ENCODE data around the gene PLCH1. TPM values are rescaled to one million over a fixed set of nuclear protein-coding genes. Genes with fewer than 3 reads are reported as not detected.

PLCH1 gene
- total and polyA plus RNA-seq, 2 of the 13 experiments (the other 11 are each of a cell fraction or from before 2014, with no cell fraction given) = 2.0 to 3.0 TPM

GRCh38 chr3:155745795-155746550 is 1.1 kb upstream of the PLCH1 start (continued):
- TF ChIP-seq ARID3A (IDR thresholded peaks at IDR 0.05; ENCODE audit: low read depth, low read length) (peak; percentile 71; the same call in 1 of the 2 replicates), TCF7L2 (IDR thresholded peaks at IDR 0.05; ENCODE audit: low read depth, low read length) (no peak), TERF1 (CRISPR knock-in tag; IDR thresholded peaks at IDR 0.05) (no peak), ZNF292 (CRISPR knock-in tag; IDR thresholded peaks at IDR 0.05; ENCODE audit: borderline replicate concordance, low read depth) (0 out of 2 replicates have a peak, but pooled peaks have one; percentile 18), RELA (CRISPR knock-in tag; IDR thresholded peaks at IDR 0.05) (no peak), ZFY (CRISPR knock-in tag; IDR thresholded peaks at IDR 0.05) (0 out of 2 replicates have a peak, but pooled peaks have one; percentile 18), CENPBD1 (CRISPR knock-in tag; IDR thresholded peaks at IDR 0.05; ENCODE audit: borderline replicate concordance, low read depth) (no peak), ZNF777 (CRISPR knock-in tag; IDR thresholded peaks at IDR 0.05) (peak; percentile 86), NFAT5 (CRISPR knock-in tag; IDR thresholded peaks at IDR 0.05) (no peak), ZSCAN29 (CRISPR knock-in tag; conservative IDR thresholded peaks at IDR 0.05) (0 out of 2 replicates have a peak, but pooled peaks have one; percentile 26), ZNF850 (CRISPR knock-in tag; conservative IDR thresholded peaks at IDR 0.05) (no peak), PITX1 (CRISPR knock-in tag; IDR thresholded peaks at IDR 0.05) (0 out of 2 replicates have a peak, but pooled peaks have one; percentile 15), PRDM15 (CRISPR knock-in tag; IDR thresholded peaks at IDR 0.05) (peak; percentile 98), MAFK (conservative IDR thresholded peaks at IDR 0.05 in 1 of 2, IDR thresholded peaks at IDR 0.05 in 1 of 2; ENCODE audit: low read length in 2 of 2) (no peak)

Data from HepG2 (cell line).